GM12874 (cell line): ENCODE measurements around the gene CKM.

Experiments
- TF ChIP-seq, protein P1 (sequence below): IDR thresholded peaks from 2 replicates; pipeline ENCODE4 v1.5.1; 2011; ENCODE audit warnings: low read depth, mild to moderate bottlenecking, control low read depth, low read length, moderate library complexity; ENCODE audit not compliant: insufficient read depth

CKM gene

DNA sequence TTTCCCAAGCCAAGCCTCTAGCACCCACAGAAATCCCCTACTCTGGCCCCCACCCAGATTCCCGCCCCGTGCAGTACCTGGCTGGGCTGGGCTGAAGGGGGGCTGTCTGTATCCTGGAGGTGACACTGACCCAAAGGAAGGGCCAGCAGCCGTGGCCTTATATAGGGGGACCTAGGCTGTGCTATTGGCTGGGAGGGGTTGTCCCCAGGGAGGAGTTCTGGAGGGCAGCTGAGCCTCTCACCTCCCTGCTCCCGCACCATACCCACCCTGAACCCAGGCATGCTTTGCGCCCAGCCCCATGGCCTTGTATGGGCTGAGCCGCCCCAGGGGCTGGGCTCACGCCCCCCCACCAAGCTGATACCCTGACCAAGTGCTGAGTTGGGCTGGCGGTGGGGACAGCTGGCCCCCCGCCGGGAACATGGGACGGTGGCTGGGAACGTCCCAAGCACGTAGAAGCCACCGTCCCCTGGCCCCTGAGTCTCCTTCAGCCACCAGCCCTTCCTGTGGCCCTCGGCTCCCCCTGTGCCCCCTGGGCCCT is at the start of gene CKM:
CKM (minus strand) TSS at position 132 of the 538 bp plus-strand sequence. CDS start 3,162 bp downstream, outside the sequence.
- TF ChIP-seq, protein P1, sequence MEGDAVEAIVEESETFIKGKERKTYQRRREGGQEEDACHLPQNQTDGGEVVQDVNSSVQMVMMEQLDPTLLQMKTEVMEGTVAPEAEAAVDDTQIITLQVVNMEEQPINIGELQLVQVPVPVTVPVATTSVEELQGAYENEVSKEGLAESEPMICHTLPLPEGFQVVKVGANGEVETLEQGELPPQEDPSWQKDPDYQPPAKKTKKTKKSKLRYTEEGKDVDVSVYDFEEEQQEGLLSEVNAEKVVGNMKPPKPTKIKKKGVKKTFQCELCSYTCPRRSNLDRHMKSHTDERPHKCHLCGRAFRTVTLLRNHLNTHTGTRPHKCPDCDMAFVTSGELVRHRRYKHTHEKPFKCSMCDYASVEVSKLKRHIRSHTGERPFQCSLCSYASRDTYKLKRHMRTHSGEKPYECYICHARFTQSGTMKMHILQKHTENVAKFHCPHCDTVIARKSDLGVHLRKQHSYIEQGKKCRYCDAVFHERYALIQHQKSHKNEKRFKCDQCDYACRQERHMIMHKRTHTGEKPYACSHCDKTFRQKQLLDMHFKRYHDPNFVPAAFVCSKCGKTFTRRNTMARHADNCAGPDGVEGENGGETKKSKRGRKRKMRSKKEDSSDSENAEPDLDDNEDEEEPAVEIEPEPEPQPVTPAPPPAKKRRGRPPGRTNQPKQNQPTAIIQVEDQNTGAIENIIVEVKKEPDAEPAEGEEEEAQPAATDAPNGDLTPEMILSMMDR, result no peak

DNA sequence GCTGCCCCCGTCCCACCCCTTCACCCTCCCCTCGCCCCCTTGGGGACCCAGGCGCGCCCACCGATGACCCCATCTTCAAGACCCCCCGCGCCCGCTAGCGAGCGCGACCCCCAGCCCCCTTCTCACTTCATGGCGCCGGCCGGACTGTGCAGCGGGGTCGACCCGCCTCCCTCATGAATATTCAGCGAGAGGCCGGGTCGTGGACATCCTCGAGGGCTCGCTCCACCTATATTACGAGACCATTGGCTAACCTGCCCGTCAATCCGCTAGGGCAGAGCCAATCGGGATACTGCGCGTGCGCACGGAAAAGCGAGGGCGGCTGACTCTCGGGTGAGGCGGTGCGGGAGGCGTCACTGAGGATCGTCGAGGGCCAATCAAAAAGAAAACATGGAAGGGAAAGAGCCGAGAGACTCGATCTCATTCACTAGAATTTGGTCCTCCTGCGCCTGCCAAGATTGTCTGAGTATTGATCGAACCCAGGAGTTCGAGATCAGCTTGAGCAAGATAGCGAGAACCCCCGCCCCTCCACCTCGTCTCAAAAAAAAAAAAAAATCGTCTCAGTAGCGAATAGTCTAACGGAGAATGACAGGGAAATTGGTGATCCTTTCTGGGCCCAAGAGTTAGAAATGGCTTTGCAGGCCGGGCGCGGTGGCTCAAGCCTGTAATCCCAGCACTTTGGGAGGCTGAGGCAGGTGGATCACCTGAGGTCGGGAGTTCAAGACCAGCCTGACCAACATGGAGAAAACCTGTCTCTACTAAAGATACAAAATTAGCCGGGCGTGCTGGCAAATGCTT is 47.9 kb upstream of the CKM start, which contains the start of gene ERCC2:
ERCC2 (minus strand) TSS at position 164 of the 795 bp plus-strand sequence; CDS start at position 131, 33 bp downstream.
- TF ChIP-seq, protein P1, result no peak

DNA sequence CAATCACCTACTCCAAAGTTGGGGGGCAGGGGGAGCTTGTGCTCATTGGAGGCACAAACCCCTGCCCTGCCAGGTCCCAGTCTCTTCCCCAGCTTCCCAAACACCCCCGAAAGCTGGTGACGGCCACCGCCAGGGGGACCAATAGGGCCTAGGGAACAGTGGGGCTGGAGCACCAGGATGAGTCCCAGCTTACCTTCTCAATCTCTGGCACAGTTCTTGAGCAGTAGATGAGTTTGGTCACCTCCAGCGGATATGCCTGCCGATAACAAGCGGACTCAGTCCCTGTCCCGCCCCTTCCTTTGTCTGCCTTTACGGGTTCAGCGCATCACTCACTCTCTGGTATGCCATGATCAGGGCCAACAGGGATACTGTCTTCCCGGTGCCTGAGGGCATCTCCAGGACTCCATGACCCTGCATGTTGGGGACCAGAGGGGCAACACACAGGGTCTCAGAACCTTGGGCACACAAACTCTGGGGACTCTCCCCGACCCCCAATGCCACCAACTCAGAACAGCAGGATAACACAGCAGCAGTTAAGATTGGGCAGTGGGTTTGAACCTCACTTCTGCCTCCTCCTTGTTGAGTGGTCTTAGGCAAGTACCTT is 46.2 kb upstream of the CKM start:
- TF ChIP-seq, protein P1, result no peak

DNA sequence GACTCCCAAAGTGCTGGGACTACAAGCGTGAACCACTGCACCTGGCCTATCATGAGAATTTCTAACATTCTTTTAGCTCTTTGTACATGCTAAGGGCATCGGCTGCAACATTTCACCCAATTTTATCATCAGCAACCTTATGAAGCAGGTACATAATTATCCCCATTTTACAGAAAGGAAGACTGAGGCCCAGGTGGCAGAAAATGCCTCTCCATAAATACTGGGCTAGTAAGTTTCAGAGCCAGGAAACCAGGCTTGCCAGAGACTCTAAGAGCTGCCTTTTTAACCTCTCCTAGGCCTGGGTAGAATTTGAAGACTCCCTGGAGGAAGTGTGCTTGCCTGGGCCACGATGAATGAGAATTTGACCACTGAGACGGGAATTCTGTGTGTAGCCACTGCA is 45.5 kb upstream of the CKM start:
- TF ChIP-seq, protein P1, result no peak

DNA sequence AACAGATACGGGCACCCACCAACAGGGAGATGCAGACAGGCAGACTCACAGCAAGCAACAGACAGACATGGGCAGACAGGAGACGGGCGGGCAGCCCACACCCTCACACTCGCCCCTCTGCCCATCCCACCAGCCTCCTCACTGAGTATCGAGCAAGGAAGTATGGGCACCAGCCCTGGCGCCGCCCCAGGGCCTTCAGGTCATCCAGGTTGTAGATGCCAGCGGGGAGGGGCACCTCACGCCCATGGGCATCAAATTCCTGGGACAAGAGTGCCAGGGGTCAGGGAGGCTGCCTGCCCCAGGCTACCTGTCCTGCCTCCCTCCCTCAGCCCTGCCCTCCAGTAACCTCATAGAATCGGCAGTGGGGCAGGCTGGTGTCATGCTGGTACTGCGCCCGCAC is 42.0 kb upstream of the CKM start:
- TF ChIP-seq, protein P1, result no peak

DNA sequence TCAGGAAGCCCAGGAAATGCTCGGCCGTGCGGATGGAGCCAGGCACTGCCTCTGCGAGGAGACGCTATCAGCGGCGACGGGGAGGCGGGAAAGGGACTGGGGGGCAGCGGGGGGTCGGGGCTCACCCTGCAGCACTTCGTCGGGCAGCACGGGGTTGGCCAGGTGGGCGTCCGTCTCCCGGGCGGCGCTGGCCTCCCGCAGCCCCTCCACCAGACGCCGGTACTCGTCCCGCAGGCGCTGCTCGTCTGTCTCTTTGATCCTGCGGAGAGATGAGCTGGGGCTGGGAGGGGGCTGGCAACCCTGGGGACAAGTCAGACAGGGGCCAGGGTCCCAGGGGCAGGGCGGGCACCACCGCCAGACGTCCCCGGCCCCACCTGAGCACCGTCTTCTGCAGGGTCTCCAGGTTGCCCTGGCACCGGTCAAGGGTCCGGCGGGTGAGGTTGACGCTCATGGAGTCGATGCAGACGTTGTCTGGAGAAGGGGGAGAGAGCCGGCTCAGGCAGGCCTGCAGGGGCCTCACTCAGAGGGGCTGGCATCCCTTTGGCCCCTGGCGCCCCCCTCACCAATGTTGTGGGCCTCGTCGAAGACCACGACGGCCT is 41.3 kb upstream of the CKM start:
- TF ChIP-seq, protein P1, result no peak

DNA sequence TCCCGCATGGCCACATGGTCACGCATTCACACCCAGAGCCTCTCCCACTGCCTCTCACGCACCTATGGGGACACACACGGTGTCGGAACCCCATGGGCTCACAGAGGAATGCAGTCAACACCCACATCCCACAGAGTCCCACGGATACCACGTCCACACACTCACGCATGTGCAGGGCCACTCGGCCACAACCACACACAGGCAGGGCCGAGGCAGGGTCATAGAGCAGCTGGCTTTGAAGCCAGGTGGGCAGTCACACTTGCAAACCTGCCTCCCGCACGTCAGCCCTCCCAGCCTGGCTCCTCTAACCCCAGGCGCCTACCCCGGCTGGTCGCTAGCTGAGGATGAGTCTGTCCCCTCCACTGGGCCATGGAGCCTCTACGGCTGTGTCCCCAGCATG is 39.6 kb upstream of the CKM start:
- TF ChIP-seq, protein P1, result no peak
